Measurements from ENCODE around the gene IFI35.

GRCh38 chr17:42971589-42971988, 35.0 kb upstream of the IFI35 start:
- TF ChIP-seq, protein P1, sequence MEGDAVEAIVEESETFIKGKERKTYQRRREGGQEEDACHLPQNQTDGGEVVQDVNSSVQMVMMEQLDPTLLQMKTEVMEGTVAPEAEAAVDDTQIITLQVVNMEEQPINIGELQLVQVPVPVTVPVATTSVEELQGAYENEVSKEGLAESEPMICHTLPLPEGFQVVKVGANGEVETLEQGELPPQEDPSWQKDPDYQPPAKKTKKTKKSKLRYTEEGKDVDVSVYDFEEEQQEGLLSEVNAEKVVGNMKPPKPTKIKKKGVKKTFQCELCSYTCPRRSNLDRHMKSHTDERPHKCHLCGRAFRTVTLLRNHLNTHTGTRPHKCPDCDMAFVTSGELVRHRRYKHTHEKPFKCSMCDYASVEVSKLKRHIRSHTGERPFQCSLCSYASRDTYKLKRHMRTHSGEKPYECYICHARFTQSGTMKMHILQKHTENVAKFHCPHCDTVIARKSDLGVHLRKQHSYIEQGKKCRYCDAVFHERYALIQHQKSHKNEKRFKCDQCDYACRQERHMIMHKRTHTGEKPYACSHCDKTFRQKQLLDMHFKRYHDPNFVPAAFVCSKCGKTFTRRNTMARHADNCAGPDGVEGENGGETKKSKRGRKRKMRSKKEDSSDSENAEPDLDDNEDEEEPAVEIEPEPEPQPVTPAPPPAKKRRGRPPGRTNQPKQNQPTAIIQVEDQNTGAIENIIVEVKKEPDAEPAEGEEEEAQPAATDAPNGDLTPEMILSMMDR (conservative IDR thresholded peaks at IDR 0.05; ENCODE audit: low read length): no peak
- no peak for TF ChIP-seq EZH2phosphoT487 (IDR thresholded peaks at IDR 0.05; ENCODE audit: borderline replicate concordance, low read depth, low read length)
